SK-N-SH (cell line): ENCODE results near the gene PACSIN1. TPM values are rescaled to one million over a fixed set of nuclear protein-coding genes. Genes with fewer than 3 reads are reported as not detected.
"Not testable (repeated sequence)": the region's sequence is repeated elsewhere in the genome, so short reads cannot be mapped to it uniquely, and the experiment has no call there.

Experiments used
- CTCF ChIA-PET: fragments of 300-600, 350-600 bp; formaldehyde crosslinking; extraction: SDS; loops from one replicate; lab custom pipeline; 2021; lab: Yijun Ruan, JAX
- POLR2A ChIA-PET: fragments of 350-600 bp; sonication (Branson Sonifier 250); formaldehyde crosslinking; extraction: SDS; loops from one replicate; lab custom pipeline; 2020; ENCODE audit warnings: antibody characterized with exemption, inconsistent platforms; lab: Yijun Ruan, JAX
- DNase-seq: peaks from one replicate; pipeline ENCODE4 v3.0.0; 2012
- H2AFZ ChIP-seq: fragments of 200-600 bp; sonication (generic); 2 replicates; pipeline ENCODE4 v1.8.1; 2016; ENCODE audit warnings: antibody characterized with exemption, mild to moderate bottlenecking, low read depth
- H3F3A ChIP-seq: fragments of 200-600 bp; sonication (generic); replicated peaks from 2 replicates; pipeline ENCODE3; 2016; ENCODE audit warnings: antibody characterized with exemption, mild to moderate bottlenecking; ENCODE audit not compliant: insufficient read depth
- H3K27ac ChIP-seq, 2 experiments: fragments of 200-500 bp in 1 of 2; fragments of 200-600 bp in 1 of 2; sonication (Bioruptor generic) in 1 of 2; sonication (generic), shearing (Covaris generic) in 1 of 2; 2 replicates each; pipeline versions ENCODE4 v1.5.1 to v1.6.1; 2014 to 2016; ENCODE audit warnings: low read depth in 2 of 2, inconsistent platforms in 1 of 2, low read length in 1 of 2, mild to moderate bottlenecking in 1 of 2, mixed read lengths in 1 of 2
- H3K27me3 ChIP-seq: fragments of 200-600 bp; sonication (generic), shearing (Covaris generic); 2 replicates; pipeline ENCODE4 v1.6.1; 2016; ENCODE audit warnings: mixed run types; ENCODE audit not compliant: insufficient read depth
- H3K36me3 ChIP-seq, 2 experiments: fragments of 200-500 bp in 1 of 2; fragments of 200-600 bp in 1 of 2; sonication (Bioruptor generic) in 1 of 2; sonication (generic) in 1 of 2; replicated peaks in 1 of 2; 2 replicates each; pipeline versions ENCODE3 to v1.5.1; 2014 to 2016; ENCODE audit warnings: low read length in 1 of 2, mild to moderate bottlenecking in 1 of 2; ENCODE audit not compliant: insufficient read depth in 2 of 2, control insufficient read depth in 1 of 2
- H3K4me1 ChIP-seq, 2 experiments: fragments of 200-500 bp in 1 of 2; fragments of 200-600 bp in 1 of 2; sonication (Bioruptor generic) in 1 of 2; sonication (generic), shearing (Covaris generic) in 1 of 2; 2 replicates each; pipeline versions ENCODE4 v1.5.1 to v1.6.1; 2014 to 2016; ENCODE audit warnings: low read depth in 1 of 2, low read length in 1 of 2, mixed run types in 1 of 2; ENCODE audit not compliant: insufficient read depth in 2 of 2, control insufficient read depth in 1 of 2
- H3K4me2 ChIP-seq: fragments of 200-600 bp; sonication (generic), shearing (Covaris generic); 2 replicates; pipeline ENCODE4 v1.6.1; 2017; ENCODE audit warnings: mixed run types
- H3K4me3 ChIP-seq, 2 experiments: fragments of 200-500 bp in 1 of 2; fragments of 200-600 bp in 1 of 2; sonication (Bioruptor generic) in 1 of 2; sonication (generic), shearing (Covaris generic) in 1 of 2; 2 replicates each; pipeline versions ENCODE4 v1.5.1 to v1.8.1; 2014 to 2016; ENCODE audit warnings: low read depth in 2 of 2, inconsistent platforms in 1 of 2, low read length in 1 of 2, mild to moderate bottlenecking in 1 of 2, mixed read lengths in 1 of 2, moderate library complexity in 1 of 2
- H3K79me2 ChIP-seq: fragments of 200-600 bp; sonication (generic); 2 replicates; pipeline ENCODE4 v1.8.1; 2017; ENCODE audit warnings: mild to moderate bottlenecking; ENCODE audit not compliant: insufficient read depth
- H3K9ac ChIP-seq: fragments of 200-600 bp; sonication (generic); 2 replicates; pipeline ENCODE4 v1.6.1; 2017; ENCODE audit warnings: mixed run types
- H3K9me2 ChIP-seq: fragments of 200-600 bp; sonication (generic); 2 replicates; pipeline ENCODE4 v1.6.1; 2017; ENCODE audit warnings: mixed run types
- H3K9me3 ChIP-seq: fragments of 200-600 bp; sonication (generic); 2 replicates; pipeline ENCODE4 v1.6.1; 2017; ENCODE audit warnings: mixed run types, mild to moderate bottlenecking, moderate library complexity
- H4K20me1 ChIP-seq: fragments of 200-600 bp; sonication (generic); 2 replicates; pipeline ENCODE4 v1.6.1; 2017; ENCODE audit warnings: mild to moderate bottlenecking, mixed run types; ENCODE audit not compliant: insufficient read depth
- CHD2 ChIP-seq: fragments of 150-350 bp; IDR thresholded peaks from 2 replicates; pipeline ENCODE4 v1.6.1; 2018; ENCODE audit warnings: low read length; ENCODE audit not compliant: partially characterized antibody
- EZH2phosphoT487 ChIP-seq: fragments of 200-600 bp; sonication (generic); IDR thresholded peaks from 2 replicates; pipeline ENCODE4 v1.6.1; 2017; ENCODE audit warnings: low read depth, mixed run types, mild to moderate bottlenecking, antibody characterized with exemption, moderate library complexity, borderline replicate concordance
- FOXJ3 ChIP-seq: sonication (generic); formaldehyde crosslinking; IDR thresholded peaks from 2 replicates; pipeline ENCODE4 v1.5.1; 2020; ENCODE audit warnings: mild to moderate bottlenecking, missing genetic modification reagents
- FOXM1 ChIP-seq: IDR thresholded peaks from 2 replicates; pipeline ENCODE4 v1.4.0; 2012; ENCODE audit warnings: low read depth, mild to moderate bottlenecking
- JUND ChIP-seq: IDR thresholded peaks from 2 replicates; pipeline ENCODE4 v1.4.0; 2012
- NFIC ChIP-seq: IDR thresholded peaks from 2 replicates; pipeline ENCODE4 v1.4.0; 2012; ENCODE audit warnings: borderline replicate concordance
- NRF1 ChIP-seq: IDR thresholded peaks from 2 replicates; pipeline ENCODE4 v1.6.1; 2012; ENCODE audit warnings: low read depth, mild to moderate bottlenecking, low read length
- POLR2AphosphoS5 ChIP-seq: IDR thresholded peaks from 2 replicates; pipeline ENCODE4 v1.6.1; 2012; ENCODE audit warnings: low read depth, low read length
- RAD21 ChIP-seq: IDR thresholded peaks from 2 replicates; pipeline ENCODE4 v1.6.1; 2012; ENCODE audit warnings: mild to moderate bottlenecking, low read length
- RCOR1 ChIP-seq: fragments of 150-350 bp; IDR thresholded peaks from 2 replicates; pipeline ENCODE4 v1.6.1; 2017; ENCODE audit warnings: antibody characterized with exemption, low read length
- RXRA ChIP-seq: IDR thresholded peaks from 2 replicates; pipeline ENCODE4 v1.4.0; 2012; ENCODE audit warnings: low read depth, mild to moderate bottlenecking, borderline replicate concordance
- TCF12 ChIP-seq: IDR thresholded peaks from 2 replicates; pipeline ENCODE4 v1.4.0; 2012
- TEAD4 ChIP-seq: IDR thresholded peaks from 2 replicates; pipeline ENCODE4 v1.4.0; 2012; ENCODE audit warnings: mild to moderate bottlenecking, borderline replicate concordance; ENCODE audit not compliant: insufficient read depth
- YY1 ChIP-seq: IDR thresholded peaks from 2 replicates; pipeline ENCODE4 v1.4.0; 2012; ENCODE audit warnings: low read depth, mild to moderate bottlenecking
- WGBS: methylation state at CpG from one replicate; pipeline ENCODE4 v1.1.6; 2017; ENCODE audit warnings: low lambda C conversion rate; 5-methylcytosine and 5-hydroxymethylcytosine counted together
- polyA plus RNA-seq, 3 experiments: library from polyadenylated mRNA; depleted of rRNA; stranded (reverse); fragments of >200 nt; gene quantifications; 2 replicates each; pipeline ENCODE4 v1.2.3, GENCODE V29; 2012
- TF ChIP-seq, protein P1 (sequence below): IDR thresholded peaks from 2 replicates; pipeline ENCODE4 v1.6.1; 2012; ENCODE audit warnings: mild to moderate bottlenecking, low read depth, low read length, moderate library complexity
- TF ChIP-seq, protein P2 (sequence below): IDR thresholded peaks from 2 replicates; pipeline ENCODE4; 2012
- TF ChIP-seq, protein P3 (sequence below): fragments of 200-600 bp; sonication (generic); IDR thresholded peaks from 2 replicates; pipeline ENCODE4 v1.6.1; 2017; ENCODE audit warnings: antibody characterized with exemption, mild to moderate bottlenecking, moderate library complexity
- TF ChIP-seq, protein P4 (sequence below): IDR thresholded peaks from 2 replicates; pipeline ENCODE4 v1.4.0; 2012; ENCODE audit warnings: low read depth
- TF ChIP-seq, protein P5 (sequence below): IDR thresholded peaks from 2 replicates; pipeline ENCODE4 v1.4.0; 2012; ENCODE audit warnings: low read depth, borderline replicate concordance

The PACSIN1 gene
- polyA plus RNA-seq, 1 of the 3 experiments (the other 2 are of a cell fraction), result 0.05 TPM

DNA sequence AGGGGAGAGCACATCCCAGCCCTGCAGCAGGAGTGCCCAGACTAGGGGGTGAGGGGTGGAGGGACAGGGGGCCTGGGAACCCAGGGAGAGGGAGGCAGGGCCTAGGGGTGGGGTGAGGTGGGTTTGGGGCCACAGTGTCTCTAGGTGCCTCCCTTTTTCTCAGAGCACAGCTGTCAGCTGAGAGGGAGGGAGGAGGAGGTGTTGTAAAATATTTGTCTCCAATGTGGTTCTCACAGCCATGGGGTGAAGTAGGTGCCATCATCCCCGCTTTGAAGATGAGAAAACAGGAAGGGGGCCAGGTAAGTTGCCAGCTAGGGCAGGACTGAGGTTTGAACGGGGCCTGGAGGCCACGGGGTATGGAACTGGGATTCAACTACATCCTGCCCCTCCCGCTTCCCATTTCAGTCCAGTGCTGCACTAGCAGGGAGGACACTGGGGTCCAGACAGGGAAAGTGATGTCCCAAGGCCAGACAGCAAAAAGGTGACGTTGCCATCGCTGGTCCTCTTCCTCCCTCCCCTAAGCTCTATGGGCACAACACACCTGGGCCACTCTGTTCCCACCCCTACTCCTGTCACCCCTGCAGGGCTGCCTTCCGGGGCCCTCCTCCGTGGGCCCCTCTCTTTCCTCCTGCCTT, 20.3 kb downstream of the PACSIN1 start:
- Histone ChIP-seq H4K20me1 (no peaks in the 10 kb centered on the region), H3K4me2 (no peak overlapping the region), H3K9ac (no peak overlapping the region), H3K27ac (no peak overlapping the region), H3F3A (no peaks in the 10 kb centered on the region)
- CTCF ChIA-PET, result no interaction called here
- WGBS, result 56% methylated on average over 8 of the region's 8 CpGs
- TF ChIP-seq NRF1, result no peak
- no peak for TF ChIP-seq JUND
- TF ChIP-seq RXRA, result no peak
- TF ChIP-seq CHD2, result no peak
- TF ChIP-seq, protein P1, sequence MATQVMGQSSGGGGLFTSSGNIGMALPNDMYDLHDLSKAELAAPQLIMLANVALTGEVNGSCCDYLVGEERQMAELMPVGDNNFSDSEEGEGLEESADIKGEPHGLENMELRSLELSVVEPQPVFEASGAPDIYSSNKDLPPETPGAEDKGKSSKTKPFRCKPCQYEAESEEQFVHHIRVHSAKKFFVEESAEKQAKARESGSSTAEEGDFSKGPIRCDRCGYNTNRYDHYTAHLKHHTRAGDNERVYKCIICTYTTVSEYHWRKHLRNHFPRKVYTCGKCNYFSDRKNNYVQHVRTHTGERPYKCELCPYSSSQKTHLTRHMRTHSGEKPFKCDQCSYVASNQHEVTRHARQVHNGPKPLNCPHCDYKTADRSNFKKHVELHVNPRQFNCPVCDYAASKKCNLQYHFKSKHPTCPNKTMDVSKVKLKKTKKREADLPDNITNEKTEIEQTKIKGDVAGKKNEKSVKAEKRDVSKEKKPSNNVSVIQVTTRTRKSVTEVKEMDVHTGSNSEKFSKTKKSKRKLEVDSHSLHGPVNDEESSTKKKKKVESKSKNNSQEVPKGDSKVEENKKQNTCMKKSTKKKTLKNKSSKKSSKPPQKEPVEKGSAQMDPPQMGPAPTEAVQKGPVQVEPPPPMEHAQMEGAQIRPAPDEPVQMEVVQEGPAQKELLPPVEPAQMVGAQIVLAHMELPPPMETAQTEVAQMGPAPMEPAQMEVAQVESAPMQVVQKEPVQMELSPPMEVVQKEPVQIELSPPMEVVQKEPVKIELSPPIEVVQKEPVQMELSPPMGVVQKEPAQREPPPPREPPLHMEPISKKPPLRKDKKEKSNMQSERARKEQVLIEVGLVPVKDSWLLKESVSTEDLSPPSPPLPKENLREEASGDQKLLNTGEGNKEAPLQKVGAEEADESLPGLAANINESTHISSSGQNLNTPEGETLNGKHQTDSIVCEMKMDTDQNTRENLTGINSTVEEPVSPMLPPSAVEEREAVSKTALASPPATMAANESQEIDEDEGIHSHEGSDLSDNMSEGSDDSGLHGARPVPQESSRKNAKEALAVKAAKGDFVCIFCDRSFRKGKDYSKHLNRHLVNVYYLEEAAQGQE, result no peak
- no peak for TF ChIP-seq TEAD4
- no peak for TF ChIP-seq YY1
- TF ChIP-seq POLR2AphosphoS5, result no peak
- TF ChIP-seq, protein P2, sequence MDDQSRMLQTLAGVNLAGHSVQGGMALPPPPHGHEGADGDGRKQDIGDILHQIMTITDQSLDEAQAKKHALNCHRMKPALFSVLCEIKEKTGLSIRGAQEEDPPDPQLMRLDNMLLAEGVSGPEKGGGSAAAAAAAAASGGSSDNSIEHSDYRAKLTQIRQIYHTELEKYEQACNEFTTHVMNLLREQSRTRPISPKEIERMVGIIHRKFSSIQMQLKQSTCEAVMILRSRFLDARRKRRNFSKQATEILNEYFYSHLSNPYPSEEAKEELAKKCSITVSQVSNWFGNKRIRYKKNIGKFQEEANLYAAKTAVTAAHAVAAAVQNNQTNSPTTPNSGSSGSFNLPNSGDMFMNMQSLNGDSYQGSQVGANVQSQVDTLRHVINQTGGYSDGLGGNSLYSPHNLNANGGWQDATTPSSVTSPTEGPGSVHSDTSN, result no peak
- TF ChIP-seq FOXM1, result no peak
- TF ChIP-seq, protein P3, sequence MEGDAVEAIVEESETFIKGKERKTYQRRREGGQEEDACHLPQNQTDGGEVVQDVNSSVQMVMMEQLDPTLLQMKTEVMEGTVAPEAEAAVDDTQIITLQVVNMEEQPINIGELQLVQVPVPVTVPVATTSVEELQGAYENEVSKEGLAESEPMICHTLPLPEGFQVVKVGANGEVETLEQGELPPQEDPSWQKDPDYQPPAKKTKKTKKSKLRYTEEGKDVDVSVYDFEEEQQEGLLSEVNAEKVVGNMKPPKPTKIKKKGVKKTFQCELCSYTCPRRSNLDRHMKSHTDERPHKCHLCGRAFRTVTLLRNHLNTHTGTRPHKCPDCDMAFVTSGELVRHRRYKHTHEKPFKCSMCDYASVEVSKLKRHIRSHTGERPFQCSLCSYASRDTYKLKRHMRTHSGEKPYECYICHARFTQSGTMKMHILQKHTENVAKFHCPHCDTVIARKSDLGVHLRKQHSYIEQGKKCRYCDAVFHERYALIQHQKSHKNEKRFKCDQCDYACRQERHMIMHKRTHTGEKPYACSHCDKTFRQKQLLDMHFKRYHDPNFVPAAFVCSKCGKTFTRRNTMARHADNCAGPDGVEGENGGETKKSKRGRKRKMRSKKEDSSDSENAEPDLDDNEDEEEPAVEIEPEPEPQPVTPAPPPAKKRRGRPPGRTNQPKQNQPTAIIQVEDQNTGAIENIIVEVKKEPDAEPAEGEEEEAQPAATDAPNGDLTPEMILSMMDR, result no peak
- no peak for TF ChIP-seq RAD21
- TF ChIP-seq, protein P4, sequence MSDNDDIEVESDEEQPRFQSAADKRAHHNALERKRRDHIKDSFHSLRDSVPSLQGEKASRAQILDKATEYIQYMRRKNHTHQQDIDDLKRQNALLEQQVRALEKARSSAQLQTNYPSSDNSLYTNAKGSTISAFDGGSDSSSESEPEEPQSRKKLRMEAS, result no peak
- TF ChIP-seq NFIC, result no peak
- no peak for TF ChIP-seq RCOR1
- TF ChIP-seq, protein P5, sequence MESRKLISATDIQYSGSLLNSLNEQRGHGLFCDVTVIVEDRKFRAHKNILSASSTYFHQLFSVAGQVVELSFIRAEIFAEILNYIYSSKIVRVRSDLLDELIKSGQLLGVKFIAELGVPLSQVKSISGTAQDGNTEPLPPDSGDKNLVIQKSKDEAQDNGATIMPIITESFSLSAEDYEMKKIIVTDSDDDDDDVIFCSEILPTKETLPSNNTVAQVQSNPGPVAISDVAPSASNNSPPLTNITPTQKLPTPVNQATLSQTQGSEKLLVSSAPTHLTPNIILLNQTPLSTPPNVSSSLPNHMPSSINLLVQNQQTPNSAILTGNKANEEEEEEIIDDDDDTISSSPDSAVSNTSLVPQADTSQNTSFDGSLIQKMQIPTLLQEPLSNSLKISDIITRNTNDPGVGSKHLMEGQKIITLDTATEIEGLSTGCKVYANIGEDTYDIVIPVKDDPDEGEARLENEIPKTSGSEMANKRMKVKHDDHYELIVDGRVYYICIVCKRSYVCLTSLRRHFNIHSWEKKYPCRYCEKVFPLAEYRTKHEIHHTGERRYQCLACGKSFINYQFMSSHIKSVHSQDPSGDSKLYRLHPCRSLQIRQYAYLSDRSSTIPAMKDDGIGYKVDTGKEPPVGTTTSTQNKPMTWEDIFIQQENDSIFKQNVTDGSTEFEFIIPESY, result no peak
- TF ChIP-seq FOXJ3 (CRISPR knock-in tag), result no peak
- no peak for TF ChIP-seq EZH2phosphoT487
- no peak for TF ChIP-seq TCF12
- TF ChIP-seq, all 33 proteins: peak for 0
- no peaks in the 10 kb centered on the region for H3K27me3 ChIP-seq
- no peak overlapping the region for H3K4me3 ChIP-seq
- POLR2A ChIA-PET, result no interaction called here
- H3K9me2 ChIP-seq, result no peaks in the 10 kb centered on the region
- no peaks in the 10 kb centered on the region for H3K9me3 ChIP-seq
- H2AFZ ChIP-seq, result no peak overlapping the region
- H3K36me3 ChIP-seq, result no peaks in the 10 kb centered on the region
- peak; percentile 9 for DNase-seq
- H3K79me2 ChIP-seq, result no peaks in the 10 kb centered on the region
- no peaks in the 10 kb centered on the region for H3K4me1 ChIP-seq

DNA sequence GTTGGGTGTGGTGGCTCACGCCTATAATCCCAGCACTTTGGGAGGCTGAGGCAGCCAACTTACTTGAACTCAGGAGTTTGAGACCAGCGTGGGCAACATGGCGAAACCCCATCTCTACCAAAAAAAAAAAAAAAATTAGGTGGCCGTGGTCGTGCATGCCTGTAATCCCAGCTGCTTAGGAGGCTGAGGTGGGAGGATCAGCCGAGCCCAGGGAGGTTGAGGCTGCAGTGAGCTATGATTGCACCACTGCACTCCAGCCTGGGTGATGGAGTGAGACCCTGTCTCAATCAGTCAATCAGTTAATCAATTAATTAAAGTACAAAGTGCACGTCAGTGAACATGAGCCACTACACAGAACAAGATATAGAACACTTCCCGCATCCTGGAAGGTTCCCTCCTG, 21.0 kb downstream of the PACSIN1 start:
- H3K27ac ChIP-seq, H3K9me2 ChIP-seq, H3K9ac ChIP-seq, H3K79me2 ChIP-seq, H3K4me2 ChIP-seq, H2AFZ ChIP-seq, H3F3A ChIP-seq, POLR2A ChIA-PET, DNase-seq, H3K27me3 ChIP-seq, H3K36me3 ChIP-seq, H3K9me3 ChIP-seq, H4K20me1 ChIP-seq, H3K4me3 ChIP-seq, H3K4me1 ChIP-seq: not testable (repeated sequence)
- CTCF ChIA-PET, result interaction anchor here (0.9 kb wide), 2 partner anchors 14 to 122 kb away, joined by 3 read pairs; no protein-coding TSS in a partner anchor
- 59% methylated on average over 8 of the region's 8 CpGs for WGBS
